ENCODE measurements around the gene GPC6.

Gene GPC6

DNA sequence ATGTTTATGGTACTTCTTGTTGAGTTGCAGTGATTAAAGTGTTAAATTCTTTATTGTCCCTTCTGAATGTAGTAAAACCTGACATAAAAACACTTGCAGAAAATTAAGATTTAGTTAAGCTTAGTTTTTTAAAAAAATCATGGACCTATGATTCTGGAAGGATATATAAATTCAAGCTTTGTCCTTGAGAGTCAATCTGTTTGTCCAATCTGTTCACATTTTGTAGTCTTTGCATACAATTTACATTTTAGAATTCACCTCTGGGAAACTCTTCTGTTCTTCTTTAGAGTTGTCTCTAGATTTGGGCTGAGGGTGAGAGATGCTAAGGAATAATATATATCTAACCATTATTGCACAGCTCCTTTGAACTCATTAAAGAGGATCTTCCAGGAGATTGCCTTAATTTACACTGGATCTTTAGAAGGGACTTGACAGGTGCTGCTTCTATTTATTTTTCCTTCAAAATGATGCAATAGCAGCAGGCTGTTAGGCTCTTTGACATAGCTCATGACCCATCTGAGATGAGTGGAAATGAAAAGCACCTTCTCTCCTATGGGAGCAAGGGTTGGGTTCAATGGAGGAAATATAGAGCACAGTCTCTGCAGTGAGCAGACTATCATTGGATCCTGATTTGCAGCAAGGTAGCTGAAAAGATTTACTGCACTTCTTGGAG, 433.9 kb downstream of the GPC6 start:
- TF ChIP-seq, protein P1, sequence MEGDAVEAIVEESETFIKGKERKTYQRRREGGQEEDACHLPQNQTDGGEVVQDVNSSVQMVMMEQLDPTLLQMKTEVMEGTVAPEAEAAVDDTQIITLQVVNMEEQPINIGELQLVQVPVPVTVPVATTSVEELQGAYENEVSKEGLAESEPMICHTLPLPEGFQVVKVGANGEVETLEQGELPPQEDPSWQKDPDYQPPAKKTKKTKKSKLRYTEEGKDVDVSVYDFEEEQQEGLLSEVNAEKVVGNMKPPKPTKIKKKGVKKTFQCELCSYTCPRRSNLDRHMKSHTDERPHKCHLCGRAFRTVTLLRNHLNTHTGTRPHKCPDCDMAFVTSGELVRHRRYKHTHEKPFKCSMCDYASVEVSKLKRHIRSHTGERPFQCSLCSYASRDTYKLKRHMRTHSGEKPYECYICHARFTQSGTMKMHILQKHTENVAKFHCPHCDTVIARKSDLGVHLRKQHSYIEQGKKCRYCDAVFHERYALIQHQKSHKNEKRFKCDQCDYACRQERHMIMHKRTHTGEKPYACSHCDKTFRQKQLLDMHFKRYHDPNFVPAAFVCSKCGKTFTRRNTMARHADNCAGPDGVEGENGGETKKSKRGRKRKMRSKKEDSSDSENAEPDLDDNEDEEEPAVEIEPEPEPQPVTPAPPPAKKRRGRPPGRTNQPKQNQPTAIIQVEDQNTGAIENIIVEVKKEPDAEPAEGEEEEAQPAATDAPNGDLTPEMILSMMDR (IDR thresholded peaks at IDR 0.05; ENCODE audit: low read depth, low read length, missing control alignments): no peak
- DNase-seq (ENCODE audit: extremely low read depth, low read depth): no peak
- H3K4me3 ChIP-seq (replicated peaks; ENCODE audit: low read depth, low read length): no peak overlapping the region

DNA sequence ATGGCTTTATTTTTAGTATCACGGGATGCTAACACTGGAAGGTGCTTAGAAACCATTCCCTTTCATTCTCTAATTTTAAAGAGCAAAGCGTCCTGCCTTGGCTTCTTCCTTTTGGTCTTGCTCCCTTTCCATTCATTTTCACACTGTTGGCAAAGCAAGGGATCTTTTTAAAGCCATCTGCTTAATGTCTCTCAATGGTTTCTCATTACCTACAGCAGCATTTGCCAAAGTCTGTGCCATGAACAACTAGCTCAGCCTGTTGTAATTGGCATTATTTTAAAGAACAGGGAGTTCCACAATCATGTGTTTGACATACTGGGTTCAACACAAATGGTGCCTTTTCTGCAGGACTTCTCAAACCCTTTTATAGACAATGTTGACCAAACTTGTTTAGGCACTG, 444.3 kb downstream of the GPC6 start:
- TF ChIP-seq, protein P1 (IDR thresholded peaks at IDR 0.05; ENCODE audit: low read depth, low read length, missing control alignments): no peak
- H3K4me3 ChIP-seq (replicated peaks; ENCODE audit: low read depth, low read length): no peak overlapping the region
- no peak for DNase-seq (ENCODE audit: extremely low read depth, low read depth)

DNA sequence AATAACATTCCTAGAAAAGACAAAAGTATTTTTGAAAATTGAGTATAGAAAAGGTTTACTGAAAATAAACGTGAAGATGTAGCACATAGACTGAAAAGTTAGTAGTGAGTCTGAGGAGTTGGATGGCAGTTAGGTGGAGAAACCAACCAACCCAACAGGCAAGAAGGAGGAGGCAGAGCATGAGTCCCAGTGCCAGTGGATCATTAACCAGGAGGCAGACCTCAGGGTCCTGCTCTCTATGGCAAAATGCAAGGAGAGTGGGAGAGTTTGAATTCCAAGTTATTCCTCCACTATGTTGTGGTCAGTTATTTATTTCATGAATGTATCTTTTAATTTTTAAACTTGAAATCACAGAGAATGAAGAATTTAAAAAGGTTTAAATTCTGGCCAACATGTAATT, 446.4 kb downstream of the GPC6 start:
- no peak for DNase-seq (ENCODE audit: extremely low read depth, low read depth)
- TF ChIP-seq, protein P1 (IDR thresholded peaks at IDR 0.05; ENCODE audit: low read depth, low read length, missing control alignments): no peak

DNA sequence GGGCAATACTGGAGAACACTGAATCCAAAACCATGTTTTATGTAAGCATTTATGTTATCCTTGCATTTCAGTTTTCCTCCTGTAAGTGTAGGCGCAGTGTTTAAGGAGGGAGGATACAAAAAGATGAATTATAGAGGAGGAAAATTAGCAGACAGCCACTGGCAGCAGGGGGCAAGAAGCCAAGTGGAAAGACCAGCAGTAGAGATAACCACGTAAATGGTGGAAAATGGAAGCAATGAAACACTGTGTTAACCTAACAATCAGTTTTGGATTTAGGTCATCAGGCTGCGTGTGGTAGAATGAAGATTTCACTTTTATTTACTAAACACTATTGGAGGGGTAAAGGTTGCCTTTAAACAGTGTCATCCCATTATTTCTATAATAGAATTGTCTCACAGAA, 447.3 kb downstream of the GPC6 start:
- no peak for DNase-seq (ENCODE audit: extremely low read depth, low read depth)
- TF ChIP-seq, protein P1 (IDR thresholded peaks at IDR 0.05; ENCODE audit: low read depth, low read length, missing control alignments): no peak
- no peak overlapping the region for H3K4me3 ChIP-seq (replicated peaks; ENCODE audit: low read depth, low read length)

More for the DNA sequence above, 446.4 kb downstream of the GPC6 start:
- no peak overlapping the region for H3K4me3 ChIP-seq (replicated peaks; ENCODE audit: low read depth, low read length)

DNA sequence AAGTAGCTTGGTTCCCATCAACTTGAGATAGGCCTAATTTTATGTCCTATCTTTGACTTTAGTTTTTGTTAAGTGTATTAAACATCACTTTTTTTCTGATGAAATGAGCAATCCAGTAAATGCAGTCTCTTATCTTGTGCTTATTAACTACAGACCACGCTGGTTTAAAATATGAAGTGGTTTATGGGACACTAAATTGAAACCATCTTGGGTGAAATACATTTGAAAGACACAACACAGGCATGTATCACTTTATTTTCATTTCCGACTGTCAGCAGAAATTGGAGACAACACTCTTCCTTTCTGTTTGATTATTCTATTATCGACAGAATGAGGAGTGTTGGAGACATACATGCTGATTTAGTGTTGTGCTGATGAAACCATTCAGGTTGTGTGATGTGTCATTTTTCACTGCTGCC, 447.7 kb downstream of the GPC6 start:
- DNase-seq (ENCODE audit: extremely low read depth, low read depth): no peak
- H3K4me3 ChIP-seq (replicated peaks; ENCODE audit: low read depth, low read length): no peak overlapping the region
- TF ChIP-seq, protein P1 (IDR thresholded peaks at IDR 0.05; ENCODE audit: low read depth, low read length, missing control alignments): no peak

DNA sequence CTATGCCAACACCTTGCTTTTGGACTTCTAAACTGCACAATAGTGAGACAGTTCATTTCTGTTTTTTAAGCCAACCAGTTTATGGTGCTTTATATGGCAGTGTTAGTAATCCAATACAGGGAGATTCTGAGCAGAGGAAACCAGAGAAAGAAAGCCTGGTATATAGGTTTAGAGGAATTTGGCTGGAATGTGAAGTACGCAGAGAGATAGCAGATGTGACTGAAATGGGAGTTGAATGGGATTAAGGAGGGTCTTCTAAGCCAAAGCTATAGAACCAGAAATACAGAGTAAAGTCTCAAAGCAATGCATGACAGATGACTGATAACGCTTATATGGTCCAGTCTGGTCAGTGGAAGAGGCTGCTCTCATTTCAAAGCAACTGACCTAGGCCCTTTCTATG, 453.7 kb downstream of the GPC6 start:
- DNase-seq (ENCODE audit: extremely low read depth, low read depth): no peak
- TF ChIP-seq, protein P1 (IDR thresholded peaks at IDR 0.05; ENCODE audit: low read depth, low read length, missing control alignments): no peak
- H3K4me3 ChIP-seq (replicated peaks; ENCODE audit: low read depth, low read length): no peak overlapping the region

DNA sequence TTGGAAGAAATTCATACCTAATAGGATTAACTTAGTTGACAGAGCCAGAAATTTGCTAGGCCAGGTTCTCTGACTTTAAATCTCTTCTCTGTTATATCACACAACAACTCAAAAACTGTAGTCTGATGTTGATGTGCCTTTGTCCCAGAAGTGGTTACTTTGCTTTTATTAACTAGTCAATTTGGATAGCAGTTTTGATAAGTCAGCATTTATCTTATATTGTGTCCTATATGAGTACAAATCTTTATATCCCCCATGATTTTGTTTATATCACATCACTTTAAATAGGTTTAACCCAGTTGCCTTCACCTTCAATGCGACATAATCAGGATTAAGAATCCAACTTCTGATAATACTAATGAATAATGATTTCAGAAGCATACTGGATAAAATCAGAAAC, 459.3 kb downstream of the GPC6 start:
- TF ChIP-seq, protein P1 (IDR thresholded peaks at IDR 0.05; ENCODE audit: low read depth, low read length, missing control alignments): no peak
- no peak overlapping the region for H3K4me3 ChIP-seq (replicated peaks; ENCODE audit: low read depth, low read length)
- DNase-seq (ENCODE audit: extremely low read depth, low read depth): no peak
